ENCODE results near the gene UBR2. TPM values are rescaled to one million over a fixed set of nuclear protein-coding genes. Genes with fewer than 3 reads are reported as not detected.

The UBR2 gene
- 10 to 100 TPM; 15.9 to 52.7 (median 49.4) TPM for total RNA-seq

GRCh38 chr6:42563697-42564505 is at the start of gene UBR2:
Gene UBR2 (plus strand): TSS chr6:42564029. CDS start chr6:42564320, 291 bp downstream.
- TF ChIP-seq POLR2A (IDR thresholded peaks at IDR 0.05) (peak; percentile 97), EP300 (IDR thresholded peaks at IDR 0.05; ENCODE audit: low read depth) (no peak), POLR2AphosphoS5 (IDR thresholded peaks at IDR 0.05) (peak; percentile 98 to 99 (median 99)), CTCF (IDR thresholded peaks at IDR 0.05) (peak in 4 of 5 experiments; percentile 22 to 42 (median 41))
- in situ Hi-C loops (cut with MboI; ENCODE audit: low pct_ligation_motif_present in 1 of 4, low pct_unique_long_range_greater_than_20kb in 1 of 4, low sequenced_read_pairs in 3 of 4), result no loop called here
- intact Hi-C loops (cut with DNase I; ENCODE audit: low total_unique reads), result no loop called here
- H3K27ac ChIP-seq, result peak within 1 kb of the TSS; percentile 91 to 99 (median 95)
- peak; percentile 97 for DNase-seq
- WGBS, 2 donors (ENCODE audit: low coverage in 1 of 2), result 0 to 1% methylated on average over 3 to 50 of the region's 50 CpGs
- H3K9me3 ChIP-seq, result no peaks in the 10 kb centered on the region
- H3K36me3 ChIP-seq, result no peaks in the 10 kb centered on the region
- peaks cover 17 to 44% (median 33%) of the 10 kb centered on the region in 4 donors for H3K4me1 ChIP-seq
- peak within 1 kb of the TSS; percentile 62 to 98 (median 74) for H3K4me3 ChIP-seq
- no peaks in the 10 kb centered on the region for H3K27me3 ChIP-seq

- intact Hi-C loops (cut with DNase I; ENCODE audit: low total_unique reads) (no loop called here), in situ Hi-C loops (cut with MboI; ENCODE audit: low pct_ligation_motif_present in 1 of 4, low pct_unique_long_range_greater_than_20kb in 1 of 4, low sequenced_read_pairs in 3 of 4) (no loop called here)
- WGBS, 2 donors (ENCODE audit: low coverage in 1 of 2), result 78 to 100% methylated on average over 1 of the region's 1 CpG
- no peaks in the 10 kb centered on the region for H3K36me3 ChIP-seq
- H3K4me1 ChIP-seq, result no peaks in the 10 kb centered on the region
- peaks cover 0 to under 1% of the 10 kb centered on the region in 2 donors for H3K9me3 ChIP-seq
- H3K27ac ChIP-seq, result no peak overlapping the region
- no peaks in the 10 kb centered on the region for H3K27me3 ChIP-seq
- no peak overlapping the region for H3K4me3 ChIP-seq
- DNase-seq, result no peak
- TF ChIP-seq CTCF (IDR thresholded peaks at IDR 0.05) (no peak), POLR2AphosphoS5 (IDR thresholded peaks at IDR 0.05) (no peak), EP300 (IDR thresholded peaks at IDR 0.05; ENCODE audit: low read depth) (no peak), POLR2A (IDR thresholded peaks at IDR 0.05) (no peak)
Measured at GRCh38 chr6:42514745-42515144, 49.1 kb upstream of the UBR2 start.

- Histone ChIP-seq H3K9me3 (peaks cover 4 to 5% of the 10 kb centered on the region in 2 donors), H3K4me3 (no peak overlapping the region), H3K27me3 (no peaks in the 10 kb centered on the region), H3K4me1 (no peaks in the 10 kb centered on the region), H3K36me3 (no peaks in the 10 kb centered on the region), H3K27ac (no peak overlapping the region)
- TF ChIP-seq EP300 (IDR thresholded peaks at IDR 0.05; ENCODE audit: low read depth) (no peak), POLR2A (IDR thresholded peaks at IDR 0.05) (no peak), CTCF (IDR thresholded peaks at IDR 0.05) (no peak), POLR2AphosphoS5 (IDR thresholded peaks at IDR 0.05) (no peak)
- DNase-seq, result no peak
- in situ Hi-C loops (cut with MboI; ENCODE audit: low pct_ligation_motif_present in 1 of 4, low pct_unique_long_range_greater_than_20kb in 1 of 4, low sequenced_read_pairs in 3 of 4) (no loop called here), intact Hi-C loops (cut with DNase I; ENCODE audit: low total_unique reads) (no loop called here)
- 97% methylated on average over 2 of the region's 2 CpGs; no CpG with 5 or more reads in 1 of the 2 donors for WGBS, 2 donors (ENCODE audit: low coverage in 1 of 2)
Measured at GRCh38 chr6:42519779-42520178, 44.0 kb upstream of the UBR2 start.

GRCh38 chr6:42520786-42521607 is 42.8 kb upstream of the UBR2 start:
- Histone ChIP-seq H3K4me1 (no peaks in the 10 kb centered on the region), H3K27me3 (no peaks in the 10 kb centered on the region), H3K27ac (no peak overlapping the region), H3K9me3 (peaks cover 4 to 5% of the 10 kb centered on the region in 2 donors), H3K4me3 (no peak overlapping the region), H3K36me3 (no peaks in the 10 kb centered on the region)
- no peak for DNase-seq
- TF ChIP-seq POLR2AphosphoS5 (IDR thresholded peaks at IDR 0.05) (no peak), POLR2A (IDR thresholded peaks at IDR 0.05) (no peak), CTCF (IDR thresholded peaks at IDR 0.05) (no peak), EP300 (IDR thresholded peaks at IDR 0.05; ENCODE audit: low read depth) (no peak)
- intact Hi-C loops (cut with DNase I; ENCODE audit: low total_unique reads), result no loop called here
- 54 to 67% methylated on average over 4 to 6 of the region's 6 CpGs for WGBS, 2 donors (ENCODE audit: low coverage in 1 of 2)
- in situ Hi-C loops (cut with MboI; ENCODE audit: low pct_ligation_motif_present in 1 of 4, low pct_unique_long_range_greater_than_20kb in 1 of 4, low sequenced_read_pairs in 3 of 4), result no loop called here
